ENCODE results near the gene HEXIM1. TPM values are rescaled to one million over a fixed set of nuclear protein-coding genes. Genes with fewer than 3 reads are reported as not detected.
"Not testable (repeated sequence)": the region's sequence is repeated elsewhere in the genome, so short reads cannot be mapped to it uniquely, and the experiment has no call there.

The HEXIM1 gene
- total RNA-seq, 2 experiments from 2014 or later: 12.1 to 16.4 TPM

DNA sequence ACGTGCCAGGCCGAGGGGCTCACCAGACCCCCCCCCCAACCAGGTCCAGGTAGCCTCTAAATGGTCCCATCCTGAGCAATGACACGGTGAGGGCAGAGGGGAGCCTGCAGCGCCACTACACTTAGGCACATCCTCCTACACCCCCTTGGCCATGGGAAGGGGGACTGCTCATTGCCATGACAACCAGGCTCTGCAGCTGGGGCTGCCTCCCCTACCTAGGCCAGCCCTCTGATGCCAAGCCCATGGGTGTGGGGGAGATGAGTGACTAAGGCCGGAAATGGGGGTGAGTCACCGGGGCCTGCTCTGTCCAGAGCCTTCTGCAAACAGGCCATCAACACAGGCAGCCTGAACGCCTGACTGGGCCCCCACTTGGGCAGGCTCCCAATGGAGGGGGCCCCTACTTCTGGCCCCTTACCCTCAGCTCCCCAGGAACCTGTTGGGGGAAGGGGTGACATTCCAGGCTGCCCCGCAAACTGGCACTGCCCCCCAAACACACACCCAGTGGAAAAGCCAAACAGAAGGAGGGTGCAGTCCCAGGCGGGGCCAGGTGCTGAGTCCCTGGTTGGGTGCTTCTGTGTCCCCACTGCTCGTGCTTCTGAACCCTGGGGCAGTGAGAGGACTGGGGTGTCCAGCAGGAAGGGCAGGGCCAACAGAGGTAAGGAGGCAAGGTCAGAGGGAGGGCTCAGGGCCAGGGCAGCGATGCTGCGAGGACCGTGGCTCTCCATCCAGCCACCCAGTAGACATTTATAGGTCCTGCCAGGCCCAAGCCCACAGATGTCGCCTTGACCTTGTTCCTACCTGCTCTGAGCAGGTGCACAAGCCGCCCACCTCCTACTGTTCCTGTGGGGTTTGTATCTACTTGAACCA is 24.1 kb upstream of the HEXIM1 start:
- Histone ChIP-seq H3K36me3 (ENCODE audit: insufficient read depth, low read length) (no peaks in the 10 kb centered on the region), H3K4me1 (ENCODE audit: insufficient read depth, low read length, poor library complexity, severe bottlenecking) (no peaks in the 10 kb centered on the region), H4K20me1 (ENCODE audit: insufficient read depth, low read length) (no peaks in the 10 kb centered on the region), H3K9me2 (ENCODE audit: insufficient read depth, low read length) (no peaks in the 10 kb centered on the region), H3K4me3 (ENCODE audit: low read depth, low read length, poor library complexity, severe bottlenecking) (no peak overlapping the region), H3K79me2 (ENCODE audit: insufficient read depth, low read depth, low read length) (no peaks in the 10 kb centered on the region), H2AFZ (ENCODE audit: low read length) (no peak overlapping the region), H3K27ac (ENCODE audit: low read depth, low read length, poor library complexity, severe bottlenecking) (no peak overlapping the region), H3K4me2 (ENCODE audit: low read length) (no peak overlapping the region), H3K9me3 (ENCODE audit: low read length) (no peaks in the 10 kb centered on the region)
- ChIA-PET POLR2A (no interaction called here), CTCF (ENCODE audit: unreplicated experiment) (interaction anchor here (0.7 kb wide), 1 partner anchor 243 kb away, joined by 3 read pairs; no protein-coding TSS in a partner anchor)
- BruUV-seq (replicated peaks): no TSS peak
- peak; percentile 17 for DNase-seq (ENCODE audit: low spot score)
- intact Hi-C loops (cut with micrococcal nuclease; ENCODE audit: unreplicated experiment): no loop called here
- TF ChIP-seq, protein P1, sequence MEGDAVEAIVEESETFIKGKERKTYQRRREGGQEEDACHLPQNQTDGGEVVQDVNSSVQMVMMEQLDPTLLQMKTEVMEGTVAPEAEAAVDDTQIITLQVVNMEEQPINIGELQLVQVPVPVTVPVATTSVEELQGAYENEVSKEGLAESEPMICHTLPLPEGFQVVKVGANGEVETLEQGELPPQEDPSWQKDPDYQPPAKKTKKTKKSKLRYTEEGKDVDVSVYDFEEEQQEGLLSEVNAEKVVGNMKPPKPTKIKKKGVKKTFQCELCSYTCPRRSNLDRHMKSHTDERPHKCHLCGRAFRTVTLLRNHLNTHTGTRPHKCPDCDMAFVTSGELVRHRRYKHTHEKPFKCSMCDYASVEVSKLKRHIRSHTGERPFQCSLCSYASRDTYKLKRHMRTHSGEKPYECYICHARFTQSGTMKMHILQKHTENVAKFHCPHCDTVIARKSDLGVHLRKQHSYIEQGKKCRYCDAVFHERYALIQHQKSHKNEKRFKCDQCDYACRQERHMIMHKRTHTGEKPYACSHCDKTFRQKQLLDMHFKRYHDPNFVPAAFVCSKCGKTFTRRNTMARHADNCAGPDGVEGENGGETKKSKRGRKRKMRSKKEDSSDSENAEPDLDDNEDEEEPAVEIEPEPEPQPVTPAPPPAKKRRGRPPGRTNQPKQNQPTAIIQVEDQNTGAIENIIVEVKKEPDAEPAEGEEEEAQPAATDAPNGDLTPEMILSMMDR (conservative IDR thresholded peaks at IDR 0.05; ENCODE audit: low read length): no peak
- TF ChIP-seq EZH2phosphoT487 (IDR thresholded peaks at IDR 0.05; ENCODE audit: borderline replicate concordance, low read depth, low read length): no peak

DNA sequence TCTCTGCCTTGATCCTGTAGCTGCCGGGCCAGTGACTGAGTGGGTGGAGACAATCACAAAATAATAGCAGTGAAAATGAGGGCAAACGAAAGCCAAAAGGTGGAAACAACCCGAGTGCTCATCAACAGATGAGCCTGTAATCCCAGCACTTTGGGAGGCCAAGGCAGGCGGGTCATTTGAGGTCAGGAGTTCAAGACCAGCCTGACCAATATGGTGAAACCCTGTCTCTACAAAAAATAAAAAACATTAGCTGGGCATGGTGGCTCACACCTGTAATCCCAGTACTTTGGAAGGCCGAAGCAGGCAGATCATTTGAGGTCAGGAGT is 23.5 kb upstream of the HEXIM1 start:
- H3K4me1 ChIP-seq (ENCODE audit: insufficient read depth, low read length, poor library complexity, severe bottlenecking); POLR2A ChIA-PET; intact Hi-C loops (cut with micrococcal nuclease; ENCODE audit: unreplicated experiment); H2AFZ ChIP-seq (ENCODE audit: low read length); H3K79me2 ChIP-seq (ENCODE audit: insufficient read depth, low read depth, low read length); H3K4me2 ChIP-seq (ENCODE audit: low read length); H3K9me2 ChIP-seq (ENCODE audit: insufficient read depth, low read length); H3K9me3 ChIP-seq (ENCODE audit: low read length); H3K27ac ChIP-seq (ENCODE audit: low read depth, low read length, poor library complexity, severe bottlenecking); H4K20me1 ChIP-seq (ENCODE audit: insufficient read depth, low read length); CTCF ChIA-PET (ENCODE audit: unreplicated experiment); H3K4me3 ChIP-seq (ENCODE audit: low read depth, low read length, poor library complexity, severe bottlenecking); BruUV-seq (replicated peaks); DNase-seq (ENCODE audit: low spot score); H3K36me3 ChIP-seq (ENCODE audit: insufficient read depth, low read length): not testable (repeated sequence)

DNA sequence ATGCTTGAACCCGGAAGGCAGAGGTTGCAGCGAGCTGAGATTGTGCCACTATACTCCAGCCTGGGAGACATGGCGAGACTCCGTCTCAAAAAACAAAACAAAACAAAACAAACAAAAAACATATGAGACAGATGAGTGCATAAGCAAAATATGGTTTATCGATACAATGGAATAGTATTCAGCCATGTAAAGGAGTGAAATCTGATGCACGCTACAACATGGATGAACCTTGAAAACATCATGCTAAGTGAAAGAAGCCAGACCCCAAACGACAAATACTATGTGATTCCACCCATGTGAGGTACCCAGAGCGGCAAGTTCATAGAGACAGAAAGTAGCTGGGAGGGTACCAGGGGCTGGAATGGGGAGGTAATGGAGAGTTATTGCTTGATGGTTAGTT is 22.8 kb upstream of the HEXIM1 start:
- Histone ChIP-seq H3K9me2 (ENCODE audit: insufficient read depth, low read length) (no peaks in the 10 kb centered on the region), H3K9me3 (ENCODE audit: low read length) (no peaks in the 10 kb centered on the region), H3K4me1 (ENCODE audit: insufficient read depth, low read length, poor library complexity, severe bottlenecking) (no peaks in the 10 kb centered on the region), H3K4me2 (ENCODE audit: low read length) (no peak overlapping the region), H3K4me3 (ENCODE audit: low read depth, low read length, poor library complexity, severe bottlenecking) (no peak overlapping the region), H3K79me2 (ENCODE audit: insufficient read depth, low read depth, low read length) (no peaks in the 10 kb centered on the region), H3K36me3 (ENCODE audit: insufficient read depth, low read length) (no peaks in the 10 kb centered on the region), H3K27ac (ENCODE audit: low read depth, low read length, poor library complexity, severe bottlenecking) (no peak overlapping the region), H4K20me1 (ENCODE audit: insufficient read depth, low read length) (no peaks in the 10 kb centered on the region), H2AFZ (ENCODE audit: low read length) (no peak overlapping the region)
- BruUV-seq (replicated peaks): no TSS peak
- ChIA-PET CTCF (ENCODE audit: unreplicated experiment) (no interaction called here), POLR2A (interaction anchor here (0.6 kb wide), 1 partner anchor 51 kb away, joined by 3 read pairs; no protein-coding TSS in a partner anchor)
- no peak for DNase-seq (ENCODE audit: low spot score)
- intact Hi-C loops (cut with micrococcal nuclease; ENCODE audit: unreplicated experiment): no loop called here
- no peak for TF ChIP-seq EZH2phosphoT487 (IDR thresholded peaks at IDR 0.05; ENCODE audit: borderline replicate concordance, low read depth, low read length)
- TF ChIP-seq, protein P1 (conservative IDR thresholded peaks at IDR 0.05; ENCODE audit: low read length): no peak

Measured in OCI-LY7 (cell line).